HepG2 (cell line): ENCODE results near the gene RRP9. TPM values are rescaled to one million over a fixed set of nuclear protein-coding genes. Genes with fewer than 3 reads are reported as not detected.

Experiments used
- ATAC-seq: fragments of 200-7000 bp; cut with Tn5 transposase; 3 replicates; pipeline ENCODE4 v1.9.1; 2020; ENCODE audit warnings: mild to moderate bottlenecking, moderate library complexity
- BruUV-seq: library from RNA; stranded (reverse); fragments of 400-500 nt; replicated peaks from 2 replicates; lab custom pipeline; 2021; lab: Mats Ljungman, UMichigan
- CTCF ChIA-PET: fragments of 300-600 bp; formaldehyde crosslinking; extraction: SDS; loops from one replicate; lab custom pipeline; 2021; ENCODE audit warnings: low total read pairs, inconsistent platforms, low intra/inter-chr PET ratio; lab: Yijun Ruan, JAX
- POLR2A ChIA-PET: fragments of 350-600 bp; sonication (Branson Sonifier 250); formaldehyde crosslinking; loops from one replicate; lab custom pipeline; 2020; ENCODE audit warnings: antibody characterized with exemption, inconsistent platforms; lab: Yijun Ruan, JAX
- DNase-seq: peaks from one replicate; pipeline ENCODE4 v3.0.0-alpha.2; 2015; ENCODE audit warnings: low spot score
- FAIRE-seq: peaks from 3 replicates; lab custom pipeline; 2011; peaks lifted over from hg19 to GRCh38; lab: Jason Lieb, UNC
- H2AFZ ChIP-seq: one replicate; pipeline ENCODE4 v1.6.1; 2011; ENCODE audit warnings: low read length, inconsistent platforms
- H3K27ac ChIP-seq: fragments of 300-600 bp; 3 replicates; pipeline ENCODE4 v1.8.0; 2011; ENCODE audit warnings: mixed run types, mild to moderate bottlenecking, mixed read lengths, low read length, inconsistent platforms; ENCODE audit not compliant: insufficient read depth; ENCODE audit errors: extremely low read length
- H3K27me3 ChIP-seq, 2 experiments: fragments of 200-600 bp in 1 of 2; 2 replicates in 1 of 2; 3 replicates in 1 of 2; pipeline versions ENCODE4 v1.6.0 to v1.8.0; 2011; ENCODE audit warnings: low read length in 2 of 2, mild to moderate bottlenecking in 2 of 2, moderate library complexity in 2 of 2, inconsistent platforms in 1 of 2; ENCODE audit not compliant: insufficient read depth in 2 of 2, control insufficient read depth in 1 of 2
- H3K36me3 ChIP-seq, 2 experiments: fragments of 200-600 bp in 1 of 2; replicated peaks in 1 of 2; 2 replicates in 1 of 2; 3 replicates in 1 of 2; pipeline versions ENCODE4 v1.5.1 to v1.8.0; 2011; ENCODE audit warnings: low read length in 2 of 2, inconsistent platforms in 1 of 2; ENCODE audit not compliant: insufficient read depth in 2 of 2, control insufficient read depth in 1 of 2
- H3K4me1 ChIP-seq: 2 replicates; pipeline ENCODE4 v1.5.1; 2012; ENCODE audit warnings: low read length, inconsistent platforms; ENCODE audit not compliant: insufficient read depth
- H3K4me2 ChIP-seq: 2 replicates; pipeline ENCODE4 v1.6.0; 2011; ENCODE audit warnings: low read depth, low read length, inconsistent platforms
- H3K4me3 ChIP-seq, 3 experiments: fragments of 200-600 bp in 1 of 3; sonication (generic), shearing (Covaris generic) in 1 of 3; replicated peaks in 1 of 3; 2 replicates each; pipeline ENCODE4 v1.5.1; 2011 to 2016; ENCODE audit warnings: low read length in 3 of 3, inconsistent platforms in 2 of 3, low read depth in 2 of 3, mild to moderate bottlenecking in 2 of 3, control low read depth in 1 of 3, mixed read lengths in 1 of 3; ENCODE audit not compliant: insufficient read depth in 1 of 3
- H3K79me2 ChIP-seq: one replicate; pipeline ENCODE4 v1.6.1; 2011; ENCODE audit warnings: low read length, inconsistent platforms; ENCODE audit not compliant: insufficient read depth
- H3K9ac ChIP-seq: 2 replicates; pipeline ENCODE4 v1.6.0; 2011; ENCODE audit warnings: mild to moderate bottlenecking, low read depth, low read length, inconsistent platforms; ENCODE audit not compliant: insufficient read depth
- H3K9me3 ChIP-seq: 2 replicates; pipeline ENCODE4 v1.5.1; 2012; ENCODE audit warnings: mild to moderate bottlenecking, low read length
- H4K20me1 ChIP-seq: 2 replicates; pipeline ENCODE4 v1.6.0; 2011; ENCODE audit warnings: inconsistent platforms, mild to moderate bottlenecking, low read length, moderate library complexity; ENCODE audit not compliant: insufficient read depth
- AGO1 ChIP-seq: fragments of 200-400 bp; formaldehyde crosslinking; IDR thresholded peaks from 2 replicates; pipeline ENCODE4 v1.6.1; 2017; ENCODE audit warnings: mild to moderate bottlenecking, low read depth, low read length, moderate library complexity; ENCODE audit not compliant: poor library complexity, severe bottlenecking
- BORCS8-MEF2B ChIP-seq: sonication (generic); formaldehyde crosslinking; IDR thresholded peaks from 2 replicates; pipeline ENCODE4 v1.8.0; 2022; ENCODE audit warnings: mild to moderate bottlenecking, missing genetic modification reagents
- EED ChIP-seq: sonication (generic); formaldehyde crosslinking; IDR thresholded peaks from 2 replicates; pipeline ENCODE4 v1.5.0; 2020; ENCODE audit warnings: mild to moderate bottlenecking, missing genetic modification reagents
- HES4 ChIP-seq: sonication (generic); formaldehyde crosslinking; IDR thresholded peaks from 2 replicates; pipeline ENCODE4 v1.9.0; 2021; ENCODE audit warnings: mild to moderate bottlenecking, missing genetic modification reagents, borderline replicate concordance
- NFE2L2 ChIP-seq: fragments of 150-350 bp; IDR thresholded peaks from 2 replicates; pipeline ENCODE4 v1.6.1; 2014; ENCODE audit warnings: low read length
- PBX3 ChIP-seq: sonication (generic); formaldehyde crosslinking; IDR thresholded peaks from 2 replicates; pipeline ENCODE4 v1.8.1; 2023; ENCODE audit warnings: missing genetic modification reagents, inconsistent platforms, borderline replicate concordance
- SALL1 ChIP-seq: sonication (generic); formaldehyde crosslinking; IDR thresholded peaks from 2 replicates; pipeline ENCODE4 v1.8.0; 2022; ENCODE audit warnings: mild to moderate bottlenecking, missing genetic modification reagents
- SMARCE1 ChIP-seq: fragments of 450-650 bp; IDR thresholded peaks from 2 replicates; pipeline ENCODE4 v1.6.1; 2017; ENCODE audit warnings: borderline replicate concordance
- U2AF2 ChIP-seq: fragments of 200-400 bp; formaldehyde crosslinking; IDR thresholded peaks from 2 replicates; pipeline ENCODE4 v1.6.1; 2017; ENCODE audit warnings: low read depth, mild to moderate bottlenecking, low read length
- ZBTB1 ChIP-seq: sonication (generic); formaldehyde crosslinking; IDR thresholded peaks from 2 replicates; pipeline ENCODE4 v1.4.0; 2020; ENCODE audit warnings: missing genetic modification reagents, borderline replicate concordance
- ZNF18 ChIP-seq: sonication (generic); formaldehyde crosslinking; IDR thresholded peaks from 2 replicates; pipeline ENCODE4 v1.8.0; 2022; ENCODE audit warnings: mild to moderate bottlenecking, missing genetic modification reagents; ENCODE audit not compliant: insufficient replicate concordance
- ZNF335 ChIP-seq: sonication (generic); formaldehyde crosslinking; IDR thresholded peaks from 2 replicates; pipeline ENCODE4 v1.4.0; 2020; ENCODE audit warnings: missing genetic modification reagents
- ZNF44 ChIP-seq: sonication (generic); formaldehyde crosslinking; IDR thresholded peaks from 2 replicates; pipeline ENCODE4 v1.5.1; 2020; ENCODE audit warnings: mild to moderate bottlenecking, missing genetic modification reagents
- ZNF550 ChIP-seq: sonication (generic); formaldehyde crosslinking; IDR thresholded peaks from 2 replicates; pipeline ENCODE4 v1.4.0; 2020; ENCODE audit warnings: mild to moderate bottlenecking, missing genetic modification reagents, borderline replicate concordance
- ZNF768 ChIP-seq: sonication (generic); formaldehyde crosslinking; IDR thresholded peaks from 2 replicates; pipeline ENCODE4 v1.4.0; 2020; ENCODE audit warnings: missing genetic modification reagents
- WGBS: methylation state at CpG from one replicate; pipeline ENCODE4 v1.1.6; 2017; ENCODE audit warnings: low lambda C conversion rate; 5-methylcytosine and 5-hydroxymethylcytosine counted together
- in situ Hi-C: cut with HindIII; loops from 2 replicates; pipeline ENCODE4 v1.10.0; 2017; ENCODE audit warnings: low pct_unique_long_range_greater_than_20kb; ENCODE audit not compliant: extremely low pct_ligation_motif_present
- intact Hi-C: fragments of 100-400 bp; cut with micrococcal nuclease; formaldehyde crosslinking; loops from one replicate; pipeline ENCODE4 v1.10.0; 2022; ENCODE audit not compliant: unreplicated experiment
- polyA plus RNA-seq, 8 experiments: library from polyadenylated mRNA; depleted of rRNA in 3 of 8; stranded (reverse) in 7 of 8; unstranded in 1 of 8; fragments of >200 nt; fragmentation: Illumina TruSeq in 4 of 8; extraction: Trizol in 4 of 8; gene quantifications; 2 replicates each; pipeline versions ENCODE4 v1.2.1 to v1.2.3, GENCODE V29; 2011 to 2016; ENCODE audit warnings: low read depth in 4 of 8, missing spikeins in 1 of 8, mixed read lengths in 1 of 8; ENCODE audit not compliant: insufficient read depth in 1 of 8
- total RNA-seq, 5 experiments: library from RNA; depleted of rRNA; stranded (reverse); fragments of >200 nt; fragmentation: Illumina TruSeq; extraction: Trizol; gene quantifications; 2 replicates each; pipeline ENCODE4 v1.2.3, GENCODE V29; 2016; ENCODE audit warnings: low read depth in 1 of 5
- TF ChIP-seq, protein P1 (sequence below): sonication (generic); formaldehyde crosslinking; conservative IDR thresholded peaks from 2 replicates; pipeline ENCODE4 v1.4.0; 2020; ENCODE audit warnings: missing genetic modification reagents
- TF ChIP-seq, protein P2 (sequence below): sonication (generic); formaldehyde crosslinking; conservative IDR thresholded peaks from 2 replicates; pipeline ENCODE4 v1.8.0; 2022; ENCODE audit warnings: missing genetic modification reagents
- TF ChIP-seq, protein P3 (sequence below): sonication (generic); formaldehyde crosslinking; conservative IDR thresholded peaks from 2 replicates; pipeline ENCODE4 v1.8.0; 2022; ENCODE audit warnings: low read depth, missing genetic modification reagents

RRP9 gene
- total and polyA plus RNA-seq, 2 of the 13 experiments (the other 11 are each of a cell fraction or from before 2014, with no cell fraction given), result 14.8 to 44.0 TPM

DNA sequence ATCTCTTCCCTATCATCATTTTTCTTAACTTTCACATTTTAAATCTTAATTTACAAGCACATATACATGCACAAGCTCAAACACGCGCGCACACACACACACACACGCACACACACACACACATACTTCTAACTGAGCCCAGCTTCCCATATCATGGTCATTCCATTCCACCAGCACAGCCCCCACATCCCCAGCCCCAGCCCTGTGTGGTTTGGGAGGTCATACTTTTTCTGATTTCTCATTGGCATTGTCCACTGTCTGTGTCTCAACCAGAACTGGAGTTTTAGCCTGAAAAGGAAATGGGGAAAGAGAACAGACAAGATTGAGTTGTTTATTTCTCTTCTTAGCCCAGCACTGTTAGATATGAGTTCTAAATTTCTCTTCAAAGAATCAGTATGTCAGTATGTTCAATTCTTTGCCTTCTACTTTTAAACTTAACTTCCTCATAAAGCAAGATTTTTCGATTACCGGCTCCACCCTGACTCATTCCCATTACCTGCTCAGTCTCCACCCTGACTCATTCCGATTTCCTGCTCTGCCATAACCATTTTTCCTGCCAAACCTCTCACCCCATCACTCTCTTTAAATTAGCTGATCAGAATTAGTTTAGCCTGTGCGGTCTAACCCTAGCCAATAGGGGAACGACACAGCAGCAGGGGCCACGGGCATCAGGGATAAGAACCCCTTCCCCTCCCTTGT lies 44.9 kb downstream of the RRP9 start:
- no peak overlapping the region for H3K4me2 ChIP-seq
- no TSS peak for BruUV-seq
- CTCF ChIA-PET, result no interaction called here
- no peaks in the 10 kb centered on the region for H3K4me1 ChIP-seq
- peaks cover 0 to 22% of the 10 kb centered on the region in 2 experiments; a peak in 2 of 5 replicates for H3K27me3 ChIP-seq
- FAIRE-seq, result no peak
- no peak overlapping the region for H3K4me3 ChIP-seq
- TF ChIP-seq SALL1 (no peak), ZNF550 (no peak), ZNF335 (no peak), EED (CRISPR knock-in tag) (no peak), AGO1 (no peak), HES4 (CRISPR knock-in tag) (no peak), U2AF2 (no peak), BORCS8-MEF2B (CRISPR knock-in tag) (no peak), ZNF18 (CRISPR knock-in tag) (no peak), ZBTB1 (CRISPR knock-in tag) (no peak), ZNF44 (CRISPR knock-in tag) (no peak), ZNF768 (CRISPR knock-in tag) (no peak), NFE2L2 (no peak), PBX3 (CRISPR knock-in tag) (no peak), SMARCE1 (no peak)
- TF ChIP-seq, protein P1, sequence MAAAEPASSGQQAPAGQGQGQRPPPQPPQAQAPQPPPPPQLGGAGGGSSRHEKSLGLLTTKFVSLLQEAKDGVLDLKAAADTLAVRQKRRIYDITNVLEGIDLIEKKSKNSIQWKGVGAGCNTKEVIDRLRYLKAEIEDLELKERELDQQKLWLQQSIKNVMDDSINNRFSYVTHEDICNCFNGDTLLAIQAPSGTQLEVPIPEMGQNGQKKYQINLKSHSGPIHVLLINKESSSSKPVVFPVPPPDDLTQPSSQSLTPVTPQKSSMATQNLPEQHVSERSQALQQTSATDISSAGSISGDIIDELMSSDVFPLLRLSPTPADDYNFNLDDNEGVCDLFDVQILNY (CRISPR knock-in tag), result no peak
- TF ChIP-seq, protein P2, sequence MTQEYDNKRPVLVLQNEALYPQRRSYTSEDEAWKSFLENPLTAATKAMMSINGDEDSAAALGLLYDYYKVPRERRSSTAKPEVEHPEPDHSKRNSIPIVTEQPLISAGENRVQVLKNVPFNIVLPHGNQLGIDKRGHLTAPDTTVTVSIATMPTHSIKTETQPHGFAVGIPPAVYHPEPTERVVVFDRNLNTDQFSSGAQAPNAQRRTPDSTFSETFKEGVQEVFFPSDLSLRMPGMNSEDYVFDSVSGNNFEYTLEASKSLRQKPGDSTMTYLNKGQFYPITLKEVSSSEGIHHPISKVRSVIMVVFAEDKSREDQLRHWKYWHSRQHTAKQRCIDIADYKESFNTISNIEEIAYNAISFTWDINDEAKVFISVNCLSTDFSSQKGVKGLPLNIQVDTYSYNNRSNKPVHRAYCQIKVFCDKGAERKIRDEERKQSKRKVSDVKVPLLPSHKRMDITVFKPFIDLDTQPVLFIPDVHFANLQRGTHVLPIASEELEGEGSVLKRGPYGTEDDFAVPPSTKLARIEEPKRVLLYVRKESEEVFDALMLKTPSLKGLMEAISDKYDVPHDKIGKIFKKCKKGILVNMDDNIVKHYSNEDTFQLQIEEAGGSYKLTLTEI (CRISPR knock-in tag), result no peak
- TF ChIP-seq, protein P3, sequence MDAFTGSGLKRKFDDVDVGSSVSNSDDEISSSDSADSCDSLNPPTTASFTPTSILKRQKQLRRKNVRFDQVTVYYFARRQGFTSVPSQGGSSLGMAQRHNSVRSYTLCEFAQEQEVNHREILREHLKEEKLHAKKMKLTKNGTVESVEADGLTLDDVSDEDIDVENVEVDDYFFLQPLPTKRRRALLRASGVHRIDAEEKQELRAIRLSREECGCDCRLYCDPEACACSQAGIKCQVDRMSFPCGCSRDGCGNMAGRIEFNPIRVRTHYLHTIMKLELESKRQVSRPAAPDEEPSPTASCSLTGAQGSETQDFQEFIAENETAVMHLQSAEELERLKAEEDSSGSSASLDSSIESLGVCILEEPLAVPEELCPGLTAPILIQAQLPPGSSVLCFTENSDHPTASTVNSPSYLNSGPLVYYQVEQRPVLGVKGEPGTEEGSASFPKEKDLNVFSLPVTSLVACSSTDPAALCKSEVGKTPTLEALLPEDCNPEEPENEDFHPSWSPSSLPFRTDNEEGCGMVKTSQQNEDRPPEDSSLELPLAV (CRISPR knock-in tag), result no peak
- TF ChIP-seq, all 625 proteins: peak for 0
- no peaks in the 10 kb centered on the region for H3K36me3 ChIP-seq
- POLR2A ChIA-PET, result no interaction called here
- DNase-seq (no peak), ATAC-seq (no peak)
- in situ Hi-C loops (no loop called here), intact Hi-C loops (no loop called here)
- H2AFZ ChIP-seq, result no peak overlapping the region
- H3K27ac ChIP-seq, result no peak overlapping the region
- no peaks in the 10 kb centered on the region for H3K9me3 ChIP-seq
- no peak overlapping the region for H3K9ac ChIP-seq
- 40% methylated on average over 10 of the region's 10 CpGs for WGBS
- no peaks in the 10 kb centered on the region for H3K79me2 ChIP-seq
- H4K20me1 ChIP-seq, result no peaks in the 10 kb centered on the region
